Ovary (tissue), 3 donors: ENCODE data around the gene SLC18A3.

Experiments
- CTCF ChIP-seq, 3 donors: fragments of 450-650 bp in 2 of 3; fragments of 200-600 bp in 1 of 3; IDR thresholded peaks; one replicate each; pipeline versions ENCODE4 v1.5.1 to v1.8.0; 2016 to 2022; ENCODE audit warnings: antibody characterized with exemption in 3 of 3, mild to moderate bottlenecking in 1 of 3
- POLR2A ChIP-seq: fragments of 450-650 bp; IDR thresholded peaks from one replicate; pipeline ENCODE4 v1.6.1; 2017; ENCODE audit warnings: antibody characterized with exemption, mild to moderate bottlenecking, moderate library complexity
- donor health status: DM: no; HTN: no; CAD: no.

GRCh38 chr10:49654036-49654693, 44.1 kb downstream of the SLC18A3 start:
- TF ChIP-seq CTCF (IDR thresholded peaks at IDR 0.05) (no peak), POLR2A (no peak)
